ENCODE measurements around the gene IFT81.

The IFT81 gene

DNA sequence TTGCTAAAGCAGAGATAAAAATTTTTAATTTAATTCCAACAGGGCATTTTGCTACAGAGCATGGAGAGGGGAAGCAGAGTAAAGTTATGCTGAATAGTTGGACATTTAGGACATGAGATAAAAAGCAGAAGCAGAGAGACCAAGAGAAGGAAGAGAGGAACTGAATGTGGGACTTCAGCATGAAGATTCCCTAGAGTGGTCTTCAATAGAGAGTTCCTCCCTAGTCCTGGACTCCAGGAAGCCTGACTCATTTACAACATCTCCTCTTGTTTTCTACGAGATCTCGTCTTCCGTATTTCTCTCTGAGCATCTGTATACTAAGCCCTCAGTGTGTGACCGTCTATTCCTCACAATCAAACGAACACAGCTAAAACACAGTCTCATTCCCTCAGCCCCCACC is 35.2 kb upstream of the IFT81 start:
- ChIA-PET CTCF (interaction anchor here (1.8 kb wide), 1 partner anchor 12 kb away, joined by 11 read pairs; no protein-coding TSS in a partner anchor), POLR2A (no interaction called here)
- H3K4me1 ChIP-seq (ENCODE audit: control insufficient read depth, insufficient read depth, low read length), result no peaks in the 10 kb centered on the region

GRCh38 chr12:110090266-110091135 is 33.7 kb upstream of the IFT81 start:
- H3K4me3 ChIP-seq (ENCODE audit: low read depth, low read length), result no peak overlapping the region
- no peaks in the 10 kb centered on the region for H3K36me3 ChIP-seq (ENCODE audit: control insufficient read depth in 2 of 2, insufficient read depth in 1 of 2, low read length in 2 of 2)
- ChIA-PET POLR2A (no interaction called here), CTCF (interaction anchor here (0.6 to 1.8 kb wide), 7 partner anchors 11 to 868 kb away, joined by 3 to 11 read pairs (median 3); no protein-coding TSS in a partner anchor)
- H3K9me3 ChIP-seq (ENCODE audit: control insufficient read depth, insufficient read depth, low read depth, low read length), result no peaks in the 10 kb centered on the region
- TF ChIP-seq ZNF555 (tag by site-specific recombination; conservative IDR thresholded peaks at IDR 0.05) (no peak), ZNF121 (tag by site-specific recombination; IDR thresholded peaks at IDR 0.05) (0 out of 2 replicates have a peak, but pooled peaks have one; percentile 46)
- no peak overlapping the region for H3K27ac ChIP-seq (ENCODE audit: extremely low read depth, low read depth, low read length)
- no peaks in the 10 kb centered on the region for H3K4me1 ChIP-seq (ENCODE audit: control insufficient read depth, insufficient read depth, low read length)

More for the DNA sequence above, 35.2 kb upstream of the IFT81 start:
- Histone ChIP-seq H3K9me3 (ENCODE audit: control insufficient read depth, insufficient read depth, low read depth, low read length) (no peaks in the 10 kb centered on the region), H3K27ac (ENCODE audit: extremely low read depth, low read depth, low read length) (no peak overlapping the region), H3K36me3 (ENCODE audit: control insufficient read depth in 2 of 2, insufficient read depth in 1 of 2, low read length in 2 of 2) (no peaks in the 10 kb centered on the region), H3K4me3 (ENCODE audit: low read depth, low read length) (no peak overlapping the region)
- TF ChIP-seq ZFP69B (tag by site-specific recombination; IDR thresholded peaks at IDR 0.05), result no peak
- no peak for TF ChIP-seq ZNF169 (tag by site-specific recombination; IDR thresholded peaks at IDR 0.05)
- no peak for TF ChIP-seq ZNF157 (tag by site-specific recombination; IDR thresholded peaks at IDR 0.05)
- no peak for TF ChIP-seq AEBP2 (tag by site-specific recombination; IDR thresholded peaks at IDR 0.05; ENCODE audit: borderline replicate concordance)
- no peak for TF ChIP-seq ZNF549 (tag by site-specific recombination; IDR thresholded peaks at IDR 0.05)
- no peak for TF ChIP-seq ZFP41 (tag by site-specific recombination; IDR thresholded peaks at IDR 0.05; ENCODE audit: borderline replicate concordance)
- no peak for TF ChIP-seq ZNF621 (tag by site-specific recombination; IDR thresholded peaks at IDR 0.05)
- TF ChIP-seq ZNF571 (tag by site-specific recombination; IDR thresholded peaks at IDR 0.05), result no peak
- TF ChIP-seq, protein P1, sequence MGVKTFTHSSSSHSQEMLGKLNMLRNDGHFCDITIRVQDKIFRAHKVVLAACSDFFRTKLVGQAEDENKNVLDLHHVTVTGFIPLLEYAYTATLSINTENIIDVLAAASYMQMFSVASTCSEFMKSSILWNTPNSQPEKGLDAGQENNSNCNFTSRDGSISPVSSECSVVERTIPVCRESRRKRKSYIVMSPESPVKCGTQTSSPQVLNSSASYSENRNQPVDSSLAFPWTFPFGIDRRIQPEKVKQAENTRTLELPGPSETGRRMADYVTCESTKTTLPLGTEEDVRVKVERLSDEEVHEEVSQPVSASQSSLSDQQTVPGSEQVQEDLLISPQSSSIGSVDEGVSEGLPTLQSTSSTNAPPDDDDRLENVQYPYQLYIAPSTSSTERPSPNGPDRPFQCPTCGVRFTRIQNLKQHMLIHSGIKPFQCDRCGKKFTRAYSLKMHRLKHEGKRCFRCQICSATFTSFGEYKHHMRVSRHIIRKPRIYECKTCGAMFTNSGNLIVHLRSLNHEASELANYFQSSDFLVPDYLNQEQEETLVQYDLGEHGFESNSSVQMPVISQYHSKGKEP (tag by site-specific recombination; IDR thresholded peaks at IDR 0.05), result no peak

DNA sequence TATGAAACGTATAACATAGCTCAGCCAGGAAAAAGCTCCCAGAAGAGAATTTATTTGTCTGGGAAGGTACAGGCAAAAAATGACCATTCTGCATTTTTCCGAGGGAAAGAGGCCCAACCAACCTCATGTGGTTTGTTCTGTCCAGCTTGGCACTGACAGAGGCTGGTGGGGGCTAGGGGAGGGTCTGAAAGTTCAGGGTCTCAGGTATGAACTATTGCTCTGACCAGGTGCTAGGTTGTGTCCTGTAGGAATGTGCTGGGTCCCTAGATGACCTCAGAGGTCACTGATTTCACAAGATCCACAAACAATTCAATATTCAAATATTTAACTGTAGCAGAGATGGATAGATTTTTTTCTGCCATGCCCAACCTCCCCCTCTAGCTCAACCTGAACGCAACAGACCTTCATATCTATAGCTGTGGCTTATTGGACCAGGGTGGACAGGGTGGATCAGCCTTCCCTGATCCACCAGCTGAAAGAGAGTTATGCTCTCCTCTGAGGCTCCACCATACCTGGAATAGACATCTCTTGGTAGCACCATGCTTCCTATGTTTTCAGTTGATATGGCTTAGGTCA is 32.9 kb upstream of the IFT81 start:
- Histone ChIP-seq H3K27ac (ENCODE audit: extremely low read depth, low read depth, low read length) (no peak overlapping the region), H3K4me3 (ENCODE audit: low read depth, low read length) (no peak overlapping the region), H3K36me3 (ENCODE audit: control insufficient read depth in 2 of 2, insufficient read depth in 1 of 2, low read length in 2 of 2) (no peaks in the 10 kb centered on the region), H3K4me1 (ENCODE audit: control insufficient read depth, insufficient read depth, low read length) (no peaks in the 10 kb centered on the region), H3K9me3 (ENCODE audit: control insufficient read depth, insufficient read depth, low read depth, low read length) (no peaks in the 10 kb centered on the region)
- ChIA-PET CTCF (interaction anchor here (0.6 to 1.3 kb wide), 5 partner anchors 11 to 869 kb away, joined by 3 to 5 read pairs (median 3); no protein-coding TSS in a partner anchor), POLR2A (interaction anchor here (0.6 kb wide), 1 partner anchor 39 kb away, joined by 3 read pairs; no protein-coding TSS in a partner anchor)
- TF ChIP-seq ZNF596 (tag by site-specific recombination; IDR thresholded peaks at IDR 0.05) (no peak), ZIC2 (tag by site-specific recombination; IDR thresholded peaks at IDR 0.05) (no peak), ZNF707 (tag by site-specific recombination; IDR thresholded peaks at IDR 0.05) (no peak), PRDM2 (tag by site-specific recombination; IDR thresholded peaks at IDR 0.05; ENCODE audit: borderline replicate concordance) (no peak), ZFP41 (tag by site-specific recombination; IDR thresholded peaks at IDR 0.05; ENCODE audit: borderline replicate concordance) (no peak), ZNF654 (tag by site-specific recombination; IDR thresholded peaks at IDR 0.05; ENCODE audit: low read depth) (no peak), ZNF2 (tag by site-specific recombination; IDR thresholded peaks at IDR 0.05) (no peak), ZNF514 (tag by site-specific recombination; IDR thresholded peaks at IDR 0.05) (no peak)
- TF ChIP-seq, protein P2, sequence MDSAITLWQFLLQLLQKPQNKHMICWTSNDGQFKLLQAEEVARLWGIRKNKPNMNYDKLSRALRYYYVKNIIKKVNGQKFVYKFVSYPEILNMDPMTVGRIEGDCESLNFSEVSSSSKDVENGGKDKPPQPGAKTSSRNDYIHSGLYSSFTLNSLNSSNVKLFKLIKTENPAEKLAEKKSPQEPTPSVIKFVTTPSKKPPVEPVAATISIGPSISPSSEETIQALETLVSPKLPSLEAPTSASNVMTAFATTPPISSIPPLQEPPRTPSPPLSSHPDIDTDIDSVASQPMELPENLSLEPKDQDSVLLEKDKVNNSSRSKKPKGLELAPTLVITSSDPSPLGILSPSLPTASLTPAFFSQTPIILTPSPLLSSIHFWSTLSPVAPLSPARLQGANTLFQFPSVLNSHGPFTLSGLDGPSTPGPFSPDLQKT (IDR thresholded peaks at IDR 0.05; ENCODE audit: borderline replicate concordance, low read depth, low read length), result no peak
